UCSD-AML1 (cell line): Measurements from ENCODE around the gene CAMK1.

Experiments
- DNase-seq: peaks from one replicate; lab custom pipeline; 2025; ENCODE audit not compliant: unreplicated experiment; lab: John Stamatoyannopoulos, UW

Gene CAMK1

GRCh38 chr3:9743548-9743947 lies 26.2 kb downstream of the CAMK1 start:
- DNase-seq = no peak

- no peak for DNase-seq
These were observed 27.2 kb downstream of the CAMK1 start for GRCh38 chr3:9742560-9742959.

DNA sequence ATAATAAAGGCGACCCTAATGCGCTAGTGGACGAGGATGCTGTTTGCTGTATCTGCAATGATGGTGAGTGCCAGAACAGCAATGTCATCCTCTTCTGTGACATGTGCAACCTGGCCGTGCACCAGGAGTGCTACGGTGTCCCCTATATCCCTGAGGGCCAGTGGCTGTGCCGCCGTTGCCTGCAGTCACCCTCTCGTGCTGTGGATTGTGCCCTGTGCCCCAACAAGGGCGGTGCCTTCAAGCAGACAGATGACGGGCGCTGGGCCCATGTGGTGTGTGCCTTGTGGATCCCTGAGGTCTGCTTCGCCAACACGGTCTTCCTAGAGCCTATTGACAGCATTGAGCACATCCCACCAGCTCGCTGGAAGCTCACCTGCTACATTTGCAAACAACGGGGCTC lies 30.6 kb downstream of the CAMK1 start:
- no peak for DNase-seq

GRCh38 chr3:9736831-9737230 lies 32.9 kb downstream of the CAMK1 start:
- DNase-seq = no peak

- DNase-seq = no peak
These were observed 37.0 kb downstream of the CAMK1 start for GRCh38 chr3:9732740-9733115.

- peak; percentile 72 for DNase-seq
These were observed 37.5 kb downstream of the CAMK1 start for GRCh38 chr3:9732080-9732739.

DNA sequence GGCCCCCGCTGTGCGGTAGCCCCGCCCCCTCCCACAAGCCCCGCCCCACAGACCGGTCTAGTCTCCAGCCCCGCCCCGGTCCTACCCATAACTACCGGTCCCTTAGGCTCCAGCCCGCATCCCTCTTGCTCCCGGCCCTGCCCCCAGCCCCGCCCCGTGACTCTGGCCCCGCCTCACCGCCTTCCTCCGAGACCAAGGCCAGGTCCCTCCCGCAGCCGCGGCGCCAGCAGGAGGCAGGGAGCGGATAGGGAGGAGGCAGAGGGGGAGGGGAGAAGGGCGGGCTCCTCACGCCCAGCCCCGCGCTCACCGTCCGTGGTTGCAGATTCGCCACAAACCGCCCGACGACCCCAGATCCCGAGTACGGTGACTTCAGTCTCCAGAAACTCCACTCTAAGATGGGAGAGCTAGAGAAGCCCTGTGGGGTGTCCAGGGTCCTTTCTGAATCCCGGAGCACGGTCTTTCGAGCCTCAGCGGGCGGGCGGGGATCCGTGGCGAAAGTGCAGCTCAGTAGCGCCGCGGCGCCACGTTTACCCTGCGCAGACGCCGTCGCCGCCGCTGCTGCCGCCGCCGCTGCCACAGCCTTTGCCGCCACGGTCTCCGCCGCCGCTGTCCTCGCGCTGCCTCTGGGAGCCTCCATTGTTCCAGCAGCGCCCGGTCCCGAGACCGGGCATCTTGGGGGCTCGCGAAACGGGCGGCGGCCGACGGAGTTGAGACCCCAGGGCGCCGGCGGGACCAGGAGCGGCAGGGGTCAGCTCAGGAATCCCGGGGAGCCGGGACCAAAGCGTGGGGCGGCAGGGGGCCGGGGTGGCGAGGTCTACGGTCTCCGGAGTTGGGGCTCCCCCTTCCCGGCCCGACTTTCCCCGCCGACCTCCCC lies 38.3 kb downstream of the CAMK1 start, which contains the start of gene BRPF1:
TSS of gene BRPF1 (plus strand) at position 530 of the 874 bp plus-strand sequence. CDS start 2,406 bp downstream, outside the sequence.
- DNase-seq = peak; percentile 100

DNA sequence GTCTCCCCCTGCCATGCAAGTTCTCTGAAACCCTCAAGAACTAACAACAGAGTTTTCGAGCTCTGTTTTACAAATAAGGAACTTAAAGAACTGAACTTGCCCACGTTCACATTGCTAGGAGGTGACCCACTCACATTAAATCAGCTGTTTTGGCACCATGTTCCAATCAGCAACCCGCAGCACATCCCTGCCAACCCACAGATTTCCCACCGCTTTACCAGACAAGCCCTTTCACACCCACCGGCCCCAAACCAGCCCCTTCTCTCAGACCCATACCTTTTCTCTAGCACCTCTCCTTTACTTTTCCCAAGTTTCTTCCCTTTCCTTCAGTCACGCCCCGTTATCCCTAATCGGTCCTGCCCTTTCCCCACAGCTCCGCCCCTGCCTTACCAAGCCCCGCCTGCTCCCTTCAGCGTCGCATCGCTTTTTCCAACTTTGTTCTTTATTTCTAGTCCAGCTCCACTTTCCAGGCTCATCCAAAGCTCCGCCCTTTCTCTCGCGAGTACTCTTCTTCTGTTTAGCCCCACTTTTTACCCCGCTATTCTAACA lies 39.0 kb downstream of the CAMK1 start:
- no peak for DNase-seq

DNA sequence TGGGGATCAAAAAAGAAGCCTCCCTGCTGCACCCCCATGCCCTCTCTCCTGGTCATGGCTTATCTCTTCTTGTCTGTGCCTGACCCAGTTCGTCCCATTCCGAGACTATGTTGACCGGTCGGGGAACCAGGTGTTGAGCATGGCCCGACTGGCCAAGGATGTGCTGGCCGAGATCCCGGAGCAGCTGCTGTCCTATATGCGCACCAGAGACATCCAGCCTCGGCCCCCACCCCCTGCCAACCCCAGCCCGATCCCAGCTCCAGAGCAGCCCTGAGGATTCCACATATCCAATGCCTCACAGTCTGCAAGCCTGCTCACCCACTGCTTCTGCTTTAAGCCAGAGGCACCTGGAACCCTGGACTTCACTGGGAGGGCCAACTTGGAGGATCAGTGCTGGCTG lies 40.3 kb downstream of the CAMK1 start:
- DNase-seq = no peak

DNA sequence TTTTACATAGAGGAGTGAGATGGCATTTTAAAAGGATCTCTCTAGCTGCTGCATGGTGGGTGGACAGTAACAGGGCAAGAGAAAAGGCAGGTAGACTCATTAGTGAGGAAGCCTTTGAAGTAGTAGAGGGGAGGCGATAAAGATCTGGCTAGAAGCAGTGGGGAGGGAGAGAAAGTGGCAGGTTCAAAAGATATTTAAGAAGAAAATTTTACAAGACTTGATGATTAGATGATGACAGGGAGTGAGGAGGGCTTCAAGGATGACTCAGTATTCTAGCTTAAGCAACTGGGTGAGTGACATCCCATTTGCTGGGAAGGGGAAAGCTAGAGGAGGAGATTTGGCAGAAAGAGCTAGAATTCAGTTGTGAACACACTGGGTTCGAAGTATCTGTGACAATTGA lies 42.0 kb downstream of the CAMK1 start:
- no peak for DNase-seq

DNA sequence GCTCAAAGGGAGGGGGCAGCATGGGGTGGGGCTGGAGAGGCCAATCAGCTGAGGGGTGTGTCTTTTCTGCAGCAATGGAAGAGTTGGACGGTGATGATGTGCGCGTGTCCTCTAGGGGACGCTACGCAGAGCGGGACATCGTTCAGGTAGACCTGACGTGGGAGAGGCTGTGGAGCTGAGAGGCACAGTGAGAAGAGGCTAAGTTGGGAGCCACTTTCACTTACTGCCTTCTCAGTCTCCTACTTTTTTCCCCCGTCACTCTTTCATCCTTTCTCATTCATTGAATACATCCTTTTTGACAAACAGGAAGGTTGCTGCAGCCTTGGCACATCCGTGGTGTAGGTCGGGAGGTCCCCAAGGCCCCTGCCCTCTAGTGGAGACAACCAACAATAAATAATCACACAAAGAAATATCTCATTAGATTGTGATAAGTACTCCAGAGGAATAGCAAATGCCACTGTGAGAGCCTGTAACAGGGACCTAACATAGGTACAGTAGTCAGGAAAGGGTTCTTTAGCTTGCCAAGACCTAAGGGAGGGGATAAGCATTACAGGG lies 42.6 kb downstream of the CAMK1 start:
- peak; percentile 58 for DNase-seq

- DNase-seq = no peak
These were observed 43.8 kb downstream of the CAMK1 start for GRCh38 chr3:9725775-9726515.

GRCh38 chr3:9721700-9722060 lies 48.1 kb downstream of the CAMK1 start:
- no peak for DNase-seq

GRCh38 chr3:9721015-9721699 lies 48.6 kb downstream of the CAMK1 start:
- no peak for DNase-seq

DNA sequence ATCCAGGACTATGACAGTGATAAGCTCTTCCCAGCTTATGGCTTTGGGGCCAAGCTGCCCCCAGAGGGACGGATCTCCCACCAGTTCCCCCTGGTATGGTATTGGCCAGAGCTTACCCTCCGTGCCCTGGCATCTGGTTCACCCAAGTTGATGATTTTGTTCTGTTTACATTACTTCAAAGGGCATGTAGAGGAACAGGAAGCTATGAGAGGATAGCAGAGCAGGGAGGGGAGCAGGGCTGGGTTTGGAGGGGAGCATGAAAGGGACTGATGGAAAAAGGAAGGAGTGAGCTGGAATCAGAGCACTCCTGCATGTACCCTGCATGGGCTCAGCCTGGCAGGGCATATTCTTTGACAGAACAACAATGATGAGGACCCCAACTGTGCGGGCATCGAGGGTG lies 51.6 kb downstream of the CAMK1 start:
- no peak for DNase-seq

DNA sequence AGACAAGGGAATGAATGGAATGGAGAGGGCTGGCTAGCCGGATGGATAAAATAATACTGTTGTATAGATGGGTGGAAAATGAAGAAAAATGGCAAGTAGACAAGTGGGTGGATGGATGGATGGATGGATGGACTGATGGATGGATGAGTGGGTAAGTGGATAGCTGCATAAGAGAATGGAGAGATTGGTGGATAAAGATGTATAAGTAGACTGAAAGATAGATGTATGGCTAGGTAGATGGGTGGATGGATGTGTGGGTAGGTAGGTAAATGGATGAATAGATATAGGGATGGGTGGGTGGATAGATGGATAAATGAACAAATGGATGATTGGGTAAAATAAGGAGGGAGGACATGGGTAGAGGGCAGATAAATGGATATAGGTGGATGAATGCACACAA lies 52.2 kb downstream of the CAMK1 start:
- DNase-seq = no peak

- no peak for DNase-seq
These were observed 52.8 kb downstream of the CAMK1 start for GRCh38 chr3:9716801-9717555.

GRCh38 chr3:9715764-9716437 lies 53.8 kb downstream of the CAMK1 start:
- DNase-seq = peak; percentile 80

DNA sequence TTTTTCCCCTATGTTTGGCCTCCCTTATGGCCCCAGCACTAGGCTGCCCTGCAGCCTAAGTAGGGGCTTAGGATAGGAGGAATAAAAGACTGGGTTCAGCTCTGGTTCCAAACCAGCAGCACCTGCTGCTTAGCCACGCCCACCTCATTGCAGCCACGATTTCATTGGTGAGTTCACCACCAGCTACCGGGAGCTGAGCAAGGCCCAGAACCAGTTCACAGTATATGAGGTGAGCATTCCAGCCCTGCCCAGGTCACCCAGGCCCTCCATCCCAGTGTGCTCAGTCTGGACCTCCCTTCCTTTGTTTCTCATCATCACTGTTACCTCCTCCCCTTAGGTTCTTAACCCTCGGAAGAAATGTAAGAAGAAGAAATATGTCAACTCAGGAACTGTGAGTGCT lies 54.6 kb downstream of the CAMK1 start:
- no peak for DNase-seq
